H1 (cell line): Measurements from ENCODE around the gene TARBP2. TPM values are rescaled to one million over a fixed set of nuclear protein-coding genes. Genes with fewer than 3 reads are reported as not detected.

Experiments
- CTCF ChIA-PET: fragments of 300-600 bp; sonication (Branson Sonifier 250); formaldehyde crosslinking; loops from one replicate; lab custom pipeline; 2021; ENCODE audit not compliant: partially characterized antibody; lab: Charles Lee
- POLR2A ChIA-PET: fragments of 300-600 bp; sonication (Branson Sonifier 250); formaldehyde crosslinking; loops from one replicate; lab custom pipeline; 2021; ENCODE audit warnings: inconsistent platforms; ENCODE audit not compliant: partially characterized antibody; lab: Charles Lee
- DNase-seq, 2 experiments: peaks; one replicate each; pipeline versions ENCODE4 v3.0.0 to v3.0.0-alpha.2; 2010 to 2022; ENCODE audit warnings: low spot score in 2 of 2, low read depth in 1 of 2, mixed read lengths in 1 of 2
- FAIRE-seq: peaks from 2 replicates; lab custom pipeline; 2011; peaks lifted over from hg19 to GRCh38; lab: Jason Lieb, UNC
- H2AFZ ChIP-seq: 2 replicates; pipeline ENCODE4 v1.8.1; 2012; ENCODE audit warnings: low read length, inconsistent platforms
- H2AK5ac ChIP-seq: 2 replicates; pipeline ENCODE4 v1.6.1; 2013; ENCODE audit warnings: low read depth, low read length
- H2BK120ac ChIP-seq: replicated peaks from 2 replicates; pipeline ENCODE3; 2013; ENCODE audit warnings: low read depth, low read length, inconsistent platforms
- H2BK12ac ChIP-seq: 2 replicates; pipeline ENCODE4 v1.6.1; 2013; ENCODE audit warnings: low read depth, low read length
- H2BK15ac ChIP-seq: 2 replicates; pipeline ENCODE4 v1.6.1; 2013; ENCODE audit warnings: low read length
- H2BK20ac ChIP-seq: 2 replicates; pipeline ENCODE4 v1.6.1; 2013; ENCODE audit warnings: low read length
- H2BK5ac ChIP-seq: 2 replicates; pipeline ENCODE4 v1.6.1; 2013; ENCODE audit warnings: low read depth, low read length
- H3K14ac ChIP-seq: 2 replicates; pipeline ENCODE4 v1.6.1; 2013; ENCODE audit warnings: inconsistent platforms; ENCODE audit not compliant: insufficient read length
- H3K18ac ChIP-seq: 2 replicates; pipeline ENCODE4 v1.6.1; 2013; ENCODE audit warnings: low read length; ENCODE audit errors: extremely low read depth
- H3K23ac ChIP-seq: 2 replicates; pipeline ENCODE4 v1.6.1; 2013; ENCODE audit warnings: inconsistent platforms; ENCODE audit not compliant: insufficient read length
- H3K23me2 ChIP-seq: 2 replicates; pipeline ENCODE4 v1.6.1; 2013; ENCODE audit warnings: low read depth, low read length
- H3K27ac ChIP-seq: 2 replicates; pipeline ENCODE4 v1.6.1; 2011; ENCODE audit warnings: low read depth, low read length, inconsistent platforms
- H3K27me3 ChIP-seq, 4 experiments: replicated peaks in 1 of 4; 1 replicate in 1 of 4; 2 replicates in 3 of 4; pipeline versions ENCODE4 v1.6.1 to v1.8.1; 2011 to 2013; ENCODE audit warnings: low read length in 3 of 4, mild to moderate bottlenecking in 3 of 4, inconsistent platforms in 2 of 4, mixed read lengths in 2 of 4, moderate library complexity in 1 of 4; ENCODE audit not compliant: control insufficient read depth in 3 of 4, insufficient read depth in 3 of 4; ENCODE audit errors: extremely low read depth in 1 of 4
- H3K36me3 ChIP-seq, 4 experiments: 2 replicates each; pipeline versions ENCODE4 v1.6.1 to v1.8.1; 2011 to 2013; ENCODE audit warnings: mild to moderate bottlenecking in 4 of 4, low read length in 3 of 4, moderate library complexity in 2 of 4, control low read depth in 1 of 4, inconsistent platforms in 1 of 4; ENCODE audit not compliant: insufficient read depth in 4 of 4, control insufficient read depth in 2 of 4
- H3K4ac ChIP-seq: replicated peaks from 2 replicates; pipeline ENCODE3; 2013; ENCODE audit warnings: low read length, low read depth, mixed read lengths, inconsistent platforms; ENCODE audit not compliant: insufficient read length
- H3K4me1 ChIP-seq, 4 experiments: replicated peaks in 1 of 4; 1 replicate in 1 of 4; 2 replicates in 3 of 4; pipeline versions ENCODE4 v1.6.1 to v1.8.1; 2011 to 2013; ENCODE audit warnings: low read length in 3 of 4, inconsistent platforms in 2 of 4, mixed read lengths in 1 of 4; ENCODE audit not compliant: insufficient read depth in 4 of 4, control insufficient read depth in 3 of 4
- H3K4me2 ChIP-seq, 2 experiments: 2 replicates each; pipeline versions ENCODE4 v1.6.1 to v1.8.1; 2011 to 2013; ENCODE audit warnings: low read depth in 2 of 2, low read length in 2 of 2, control low read depth in 1 of 2, inconsistent platforms in 1 of 2, mild to moderate bottlenecking in 1 of 2; ENCODE audit not compliant: insufficient read depth in 1 of 2
- H3K4me3 ChIP-seq, 4 experiments: fragments of 200-600, 300-600 bp in 1 of 4; sonication (generic), shearing (Covaris generic), sonication (Bioruptor Twin) in 1 of 4; 2 replicates each; pipeline versions ENCODE4 v1.5.1 to v1.8.1; 2011 to 2016; ENCODE audit warnings: low read length in 4 of 4, low read depth in 3 of 4, control low read depth in 2 of 4, inconsistent platforms in 2 of 4, mild to moderate bottlenecking in 2 of 4, mixed read lengths in 1 of 4, moderate library complexity in 1 of 4; ENCODE audit not compliant: insufficient read depth in 2 of 4; ENCODE audit errors: extremely low read depth in 1 of 4
- H3K56ac ChIP-seq: replicated peaks from 2 replicates; pipeline ENCODE3; 2013; ENCODE audit warnings: low read depth, mild to moderate bottlenecking, mixed read lengths, low read length, inconsistent platforms; ENCODE audit not compliant: insufficient read length
- H3K79me1 ChIP-seq: 2 replicates; pipeline ENCODE4 v1.6.1; 2013; ENCODE audit warnings: low read depth, low read length, control low read depth
- H3K79me2 ChIP-seq, 2 experiments: 2 replicates each; pipeline versions ENCODE4 v1.6.1 to v1.8.1; 2012 to 2013; ENCODE audit warnings: low read length in 2 of 2, mild to moderate bottlenecking in 2 of 2, inconsistent platforms in 1 of 2; ENCODE audit not compliant: insufficient read depth in 2 of 2, control insufficient read depth in 1 of 2
- H3K9ac ChIP-seq, 4 experiments: replicated peaks in 1 of 4; 1 replicate in 1 of 4; 2 replicates in 3 of 4; pipeline versions ENCODE4 v1.6.1 to v1.8.1; 2011 to 2013; ENCODE audit warnings: low read depth in 3 of 4, low read length in 3 of 4, control low read depth in 2 of 4, mild to moderate bottlenecking in 2 of 4, moderate library complexity in 2 of 4, inconsistent platforms in 1 of 4; ENCODE audit errors: extremely low read depth in 1 of 4
- H3K9me3 ChIP-seq, 2 experiments: 2 replicates each; pipeline versions ENCODE4 v1.6.1 to v1.8.1; 2012 to 2013; ENCODE audit warnings: mild to moderate bottlenecking in 2 of 2, moderate library complexity in 2 of 2, control low read depth in 1 of 2, inconsistent platforms in 1 of 2, low read depth in 1 of 2, low read length in 1 of 2, mixed read lengths in 1 of 2; ENCODE audit not compliant: insufficient read depth in 2 of 2
- H4K20me1 ChIP-seq, 2 experiments: replicated peaks in 1 of 2; 2 replicates each; pipeline versions ENCODE3 to v1.8.1; 2011 to 2013; ENCODE audit warnings: inconsistent platforms in 2 of 2, low read length in 2 of 2, mild to moderate bottlenecking in 1 of 2; ENCODE audit not compliant: insufficient read depth in 2 of 2, control insufficient read depth in 1 of 2
- H4K5ac ChIP-seq: 2 replicates; pipeline ENCODE4 v1.6.1; 2013; ENCODE audit warnings: low read length, low read depth, mixed read lengths, inconsistent platforms; ENCODE audit not compliant: insufficient read length
- H4K8ac ChIP-seq: 2 replicates; pipeline ENCODE4 v1.8.0; 2013; ENCODE audit warnings: mild to moderate bottlenecking, moderate library complexity, low read length, inconsistent platforms; ENCODE audit not compliant: insufficient read depth; ENCODE audit errors: extremely low read depth
- H4K91ac ChIP-seq: replicated peaks from 2 replicates; pipeline ENCODE3; 2013; ENCODE audit warnings: low read length, mixed read lengths, inconsistent platforms; ENCODE audit not compliant: insufficient read length
- CHD1 ChIP-seq: IDR thresholded peaks from 2 replicates; pipeline ENCODE4 v1.6.1; 2012; ENCODE audit warnings: low read depth, low read length, improper control_type of control experiment
- CHD2 ChIP-seq: IDR thresholded peaks from 2 replicates; pipeline ENCODE4 v1.6.1; 2012; ENCODE audit warnings: low read length, improper control_type of control experiment
- CREB1 ChIP-seq: IDR thresholded peaks from 2 replicates; pipeline ENCODE4 v1.6.1; 2012; ENCODE audit warnings: inconsistent platforms
- CTBP2 ChIP-seq: IDR thresholded peaks from 2 replicates; pipeline ENCODE4 v1.7.0; 2011; ENCODE audit warnings: borderline replicate concordance, mild to moderate bottlenecking, moderate library complexity, mixed read lengths, low read length; ENCODE audit not compliant: insufficient read depth, insufficient read length
- HDAC2 ChIP-seq, 2 experiments: fragments of 300-600 bp in 1 of 2; sonication (generic) in 1 of 2; IDR thresholded peaks; 2 replicates each; pipeline ENCODE4 v1.6.1; 2011 to 2012; ENCODE audit warnings: low read depth in 2 of 2, low read length in 2 of 2, mild to moderate bottlenecking in 2 of 2, moderate library complexity in 2 of 2, borderline replicate concordance in 1 of 2, inconsistent platforms in 1 of 2
- JUN ChIP-seq: IDR thresholded peaks from 2 replicates; pipeline ENCODE4 v1.6.1; 2011; ENCODE audit warnings: low read depth, mild to moderate bottlenecking, improper control_type of control experiment, low read length
- KDM1A ChIP-seq: fragments of 200-600, 300-600 bp; sonication (generic); IDR thresholded peaks from 2 replicates; pipeline ENCODE4 v1.7.1; 2016; ENCODE audit warnings: mild to moderate bottlenecking, low read length, borderline replicate concordance
- NRF1 ChIP-seq: IDR thresholded peaks from 2 replicates; pipeline ENCODE4 v1.6.1; 2011; ENCODE audit warnings: mild to moderate bottlenecking, low read depth, low read length, improper control_type of control experiment
- POU5F1 ChIP-seq: IDR thresholded peaks from 2 replicates; pipeline ENCODE4 v1.6.1; 2011; ENCODE audit warnings: low read depth, mild to moderate bottlenecking, low read length, moderate library complexity
- RAD21 ChIP-seq, 2 experiments: IDR thresholded peaks in 1 of 2; conservative IDR thresholded peaks in 1 of 2; 2 replicates each; pipeline ENCODE4 v1.6.1; 2011; ENCODE audit warnings: low read depth in 2 of 2, low read length in 2 of 2, improper control_type of control experiment in 1 of 2, inconsistent platforms in 1 of 2, mild to moderate bottlenecking in 1 of 2, moderate library complexity in 1 of 2
- SAP30 ChIP-seq: fragments of 300-600 bp; sonication (generic); IDR thresholded peaks from 2 replicates; pipeline ENCODE4 v1.7.1; 2012; ENCODE audit warnings: low read length, moderate library complexity, mild to moderate bottlenecking, inconsistent platforms; ENCODE audit not compliant: insufficient read depth, insufficient replicate concordance
- SIRT6 ChIP-seq: IDR thresholded peaks from one replicate; pipeline ENCODE4 v1.7.1; 2012; ENCODE audit warnings: low read length, inconsistent platforms
- TCF12 ChIP-seq: IDR thresholded peaks from 2 replicates; pipeline ENCODE4 v1.6.1; 2011; ENCODE audit warnings: low read depth, mild to moderate bottlenecking, low read length
- ZNF274 ChIP-seq: IDR thresholded peaks from 2 replicates; pipeline ENCODE4 v1.7.0; 2012; ENCODE audit warnings: low read length, borderline replicate concordance; ENCODE audit errors: extremely low read depth
- WGBS, 2 experiments: shearing (Covaris generic) in 1 of 2; methylation state at CpG; one replicate each; pipeline versions ENCODE4 v1.1.6 to v1.1.7; 2013 to 2015; ENCODE audit warnings: low lambda C conversion rate in 2 of 2, mixed read lengths in 2 of 2, inconsistent platforms in 1 of 2, low coverage in 1 of 2, missing lambda C conversion rate in 1 of 2; ENCODE audit not compliant: insufficient replicate concordance in 2 of 2, insufficient coverage in 1 of 2, insufficient read length in 1 of 2; ENCODE audit errors: extremely low coverage in 1 of 2, missing lambda C conversion rate in 1 of 2; 5-methylcytosine and 5-hydroxymethylcytosine counted together
- polyA plus RNA-seq, 7 experiments: library from polyadenylated mRNA; depleted of rRNA in 3 of 7; stranded (reverse) in 5 of 7; unstranded in 2 of 7; fragments of >200 nt in 5 of 7; fragments of 200-250 nt in 2 of 7; gene quantifications; 1 replicate in 5 of 7; 2 replicates in 1 of 7; 4 replicates in 1 of 7; pipeline versions ENCODE4 v1.2.1 to v1.2.3, GENCODE V29; 2011 to 2013; ENCODE audit warnings: missing spikeins in 2 of 7, mixed read lengths in 2 of 7
- total RNA-seq: library from RNA; stranded (reverse); fragmentation: NEBNext Ultra II Directional; extraction: Animal tissue kit (Norgen Biotek cat#: 25700); gene quantifications from 2 replicates; pipeline ENCODE4 v1.2.1, GENCODE V29; 2021

The TARBP2 gene
- total and polyA plus RNA-seq, 2 of the 8 experiments (the other 6 are each of a cell fraction or from before 2014, with no cell fraction given): 69.9 to 122 TPM

GRCh38 chr12:53515291-53515680 lies 14.2 kb downstream of the TARBP2 start:
- Histone ChIP-seq H3K23me2 (no peaks in the 10 kb centered on the region), H3K4ac (no peak overlapping the region), H3K36me3 (peaks cover 0 to 6% (median 2%) of the 10 kb centered on the region in 4 experiments; a peak in 5 of 8 replicates), H3K4me2 (no peak overlapping the region), H3K27ac (no peak overlapping the region), H3K9ac (no peak overlapping the region), H3K23ac (no peak overlapping the region), H3K4me3 (no peak overlapping the region), H4K8ac (no peak overlapping the region), H3K27me3 (no peaks in the 10 kb centered on the region), H2BK15ac (no peak overlapping the region), H2AK5ac (no peak overlapping the region), H4K91ac (no peak overlapping the region), H2BK5ac (no peak overlapping the region), H3K56ac (no peak overlapping the region), H2BK20ac (no peak overlapping the region), H3K9me3 (no peaks in the 10 kb centered on the region), H4K5ac (no peak overlapping the region), H2BK12ac (no peak overlapping the region), H2AFZ (no peak overlapping the region), H3K4me1 (peaks cover 0 to 3% (median 0%) of the 10 kb centered on the region in 4 experiments; a peak in 1 of 7 replicates), H2BK120ac (no peak overlapping the region), H4K20me1 (no peaks in the 10 kb centered on the region), H3K18ac (no peak overlapping the region), H3K79me2 (no peaks in the 10 kb centered on the region), H3K14ac (no peak overlapping the region), H3K79me1 (no peaks in the 10 kb centered on the region)
- ChIA-PET POLR2A (interaction anchor here (3.7 to 67.0 kb wide), 3 partner anchors 10 to 47 kb away, joined by 10 to 3397 read pairs (median 59); partner anchors contain the start of genes MAP3K12, PCBP2, PRR13 and TARBP2), CTCF (interaction anchor here (1.5 to 9.8 kb wide), 2 partner anchors 26 to 35 kb away, joined by 4 to 105 read pairs; no protein-coding TSS in a partner anchor)
- no peak for DNase-seq
- 90% methylated on average over 2 of the region's 2 CpGs; no CpG with 5 or more reads in 1 of the 2 experiments for WGBS, 2 experiments
- FAIRE-seq: no peak
- TF ChIP-seq TCF12 (no peak), CHD2 (no peak), ZNF274 (no peak), CTBP2 (no peak), CHD1 (no peak), NRF1 (no peak), SAP30 (no peak), POU5F1 (no peak), KDM1A (no peak), CREB1 (no peak), SIRT6 (no peak), JUN (no peak), RAD21 (IDR thresholded peaks at IDR 0.05 in 1 of 2, conservative IDR thresholded peaks at IDR 0.05 in 1 of 2; ENCODE audit: low read depth in 2 of 2, low read length in 2 of 2) (no peak), HDAC2 (IDR thresholded peaks at IDR 0.05; ENCODE audit: borderline replicate concordance in 1 of 2, low read depth in 2 of 2, low read length in 2 of 2) (no peak)
